Fibroblast of gingiva (primary cell): ENCODE results near the gene OAS2.

ENCODE experiments used
- DNase-seq: peaks from one replicate; pipeline ENCODE4 v3.0.0-alpha.2; 2011; ENCODE audit warnings: low read depth

The OAS2 gene

GRCh38 chr12:113058553-113058952 is 80.2 kb downstream of the OAS2 start:
- DNase-seq: no peak

DNA sequence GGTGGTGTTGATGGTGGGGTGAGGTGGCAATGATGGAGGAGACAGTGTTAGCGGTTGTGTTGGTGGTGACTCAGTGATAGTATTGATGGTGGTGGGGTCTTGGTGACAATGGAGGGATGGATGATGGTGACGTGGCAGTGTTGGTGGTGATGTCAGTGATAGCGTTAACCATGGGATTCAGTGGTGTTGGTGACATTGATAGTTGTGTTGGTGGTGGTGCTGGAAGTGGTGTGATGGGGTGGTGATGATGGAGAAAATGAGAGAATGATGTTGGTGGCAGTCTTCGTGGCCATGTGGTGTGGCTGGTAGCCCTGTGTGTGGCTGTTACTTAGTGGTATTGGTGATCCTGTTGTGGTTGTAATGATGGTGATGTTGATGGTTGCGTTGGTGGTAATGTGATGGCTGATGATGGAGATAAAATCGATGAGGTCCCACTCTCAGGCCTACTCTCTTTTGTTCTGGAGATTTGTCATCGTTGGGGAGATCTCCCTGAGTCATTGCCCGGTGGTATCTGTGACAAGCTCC is 80.8 kb downstream of the OAS2 start:
- DNase-seq: no peak

DNA sequence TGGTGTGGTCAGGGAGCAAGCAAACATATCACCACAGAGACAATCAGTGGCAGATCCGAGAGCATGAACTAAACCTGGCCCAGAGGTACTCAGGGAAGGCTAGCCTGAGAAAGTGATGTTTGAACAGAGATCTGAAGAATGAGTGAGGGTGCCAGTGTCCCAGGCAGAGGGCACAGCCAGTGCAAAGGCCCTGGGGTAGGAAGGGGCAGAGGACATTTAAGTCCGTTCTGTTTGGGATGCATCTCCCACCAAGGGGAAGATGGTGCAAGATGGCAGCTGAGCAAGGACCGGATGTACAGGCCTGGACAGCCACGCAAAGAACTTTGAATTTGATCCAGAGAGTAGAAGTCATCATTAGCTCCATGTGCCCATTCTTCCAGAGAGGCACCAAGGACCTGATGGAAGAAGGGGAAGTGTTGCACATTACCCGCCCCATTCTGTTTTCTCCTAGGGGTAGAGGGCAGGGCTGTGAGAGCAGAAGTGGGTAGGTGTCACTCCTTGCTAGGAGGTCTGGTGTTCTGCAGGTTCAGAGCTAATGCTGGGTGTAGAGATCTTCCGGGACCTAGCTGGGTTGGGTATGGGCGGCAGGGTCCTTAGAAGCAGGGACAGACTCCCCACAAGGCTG is 82.1 kb downstream of the OAS2 start:
- DNase-seq: no peak

DNA sequence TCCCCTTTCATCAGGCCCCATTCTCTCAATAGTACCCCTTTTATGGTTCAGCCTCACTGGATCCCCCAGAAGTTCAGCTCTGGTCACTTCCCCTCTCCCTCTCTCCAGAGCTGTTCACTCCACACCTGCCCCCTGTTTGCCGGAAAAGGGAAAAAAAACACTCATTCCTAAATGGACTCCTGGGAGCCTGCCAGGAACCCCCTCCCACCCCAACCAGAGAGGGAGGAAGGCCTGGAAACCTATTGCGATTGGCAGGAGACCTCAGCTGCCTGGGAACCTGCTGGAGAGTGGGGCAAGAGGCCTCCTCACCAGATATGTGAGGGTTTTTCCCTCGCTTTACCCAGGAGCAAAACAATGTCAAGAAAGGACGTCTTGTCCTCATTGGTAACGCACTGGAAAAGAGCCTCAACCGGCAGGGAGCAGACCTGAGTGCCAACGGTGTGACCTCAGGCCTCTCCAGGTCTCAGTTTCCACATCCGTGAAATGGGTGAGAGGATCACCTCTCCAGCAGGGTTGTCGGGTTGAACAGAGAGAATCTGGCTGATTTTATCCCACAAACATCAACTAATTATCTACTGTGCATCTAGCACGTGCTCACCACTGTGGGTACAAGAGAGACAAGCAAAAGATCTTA is 82.9 kb downstream of the OAS2 start:
- DNase-seq: no peak
